PC-3 (cell line): Measurements from ENCODE around the gene ALDH3A2. TPM values are rescaled to one million over a fixed set of nuclear protein-coding genes. Genes with fewer than 3 reads are reported as not detected.

ENCODE experiments used
- ATAC-seq: fragments of 200-7000 bp; cut with Tn5 transposase; 2 replicates; pipeline ENCODE4 v1.9.1; 2020; ENCODE audit warnings: mild to moderate bottlenecking, moderate library complexity
- BruUV-seq: library from RNA; stranded (reverse); fragments of 400-500 nt; replicated peaks from 2 replicates; lab custom pipeline; 2021; lab: Mats Ljungman, UMichigan
- CTCF ChIA-PET: fragments of 300-600 bp; sonication (Branson Sonifier 250); formaldehyde crosslinking; loops from one replicate; lab custom pipeline; 2022; ENCODE audit warnings: antibody characterized with exemption; lab: Charles Lee
- POLR2A ChIA-PET: fragments of 300-600 bp; sonication (Branson Sonifier 250); formaldehyde crosslinking; loops from one replicate; lab custom pipeline; 2022; ENCODE audit warnings: antibody characterized with exemption; ENCODE audit not compliant: unreplicated experiment; lab: Charles Lee
- DNase-seq: peaks from one replicate; pipeline ENCODE4 v3.0.0-alpha.2; 2015
- H2AFZ ChIP-seq: fragments of 300-600 bp; sonication (generic); 2 replicates; pipeline ENCODE4 v1.6.0; 2016; ENCODE audit warnings: antibody characterized with exemption, low read length
- H3F3A ChIP-seq: fragments of 300-600 bp; sonication (generic); one replicate; pipeline ENCODE4 v1.6.0; 2017; ENCODE audit warnings: antibody characterized with exemption, low read length, control low read depth, mild to moderate bottlenecking; ENCODE audit not compliant: unreplicated experiment
- H3K27ac ChIP-seq: fragments of 300-600 bp; sonication (generic); 2 replicates; pipeline ENCODE4 v1.5.1; 2016; ENCODE audit warnings: mild to moderate bottlenecking, low read length
- H3K27me3 ChIP-seq: fragments of 300-600 bp; sonication (generic); 2 replicates; pipeline ENCODE4 v1.6.1; 2016; ENCODE audit warnings: low read length, mixed read lengths
- H3K36me3 ChIP-seq: fragments of 300-600 bp; sonication (generic); 2 replicates; pipeline ENCODE4 v1.6.1; 2016; ENCODE audit warnings: low read depth, mixed run types, low read length, mixed read lengths
- H3K4me1 ChIP-seq: fragments of 300-600 bp; sonication (generic); 2 replicates; pipeline ENCODE4 v1.5.1; 2016; ENCODE audit warnings: low read length; ENCODE audit not compliant: insufficient read depth
- H3K4me2 ChIP-seq: fragments of 300-600 bp; sonication (generic); 2 replicates; pipeline ENCODE4 v1.6.0; 2016; ENCODE audit warnings: low read length
- H3K4me3 ChIP-seq: fragments of 300-600 bp; sonication (generic); 2 replicates; pipeline ENCODE4 v1.5.1; 2016; ENCODE audit warnings: mild to moderate bottlenecking, low read length, mixed read lengths
- H3K79me2 ChIP-seq: fragments of 300-600 bp; sonication (generic); 2 replicates; pipeline ENCODE4 v1.6.1; 2017; ENCODE audit warnings: low read length, mixed read lengths
- H3K9ac ChIP-seq: fragments of 300-600 bp; sonication (generic); 2 replicates; pipeline ENCODE4 v1.6.0; 2016; ENCODE audit warnings: mild to moderate bottlenecking, low read length
- H3K9me2 ChIP-seq: fragments of 300-600 bp; sonication (generic); replicated peaks from 2 replicates; pipeline ENCODE4 v1.6.1; 2016; ENCODE audit warnings: mixed run types, low read length, mixed read lengths
- H3K9me3 ChIP-seq: fragments of 300-600 bp; sonication (generic); 2 replicates; pipeline ENCODE4 v1.6.1; 2016; ENCODE audit warnings: low read length, mixed read lengths
- H4K20me1 ChIP-seq: fragments of 300-600 bp; sonication (generic); 2 replicates; pipeline ENCODE4 v1.6.1; 2016; ENCODE audit warnings: low read length, mixed read lengths
- CTCF ChIP-seq: fragments of 300-600 bp; sonication (generic); conservative IDR thresholded peaks from 2 replicates; pipeline ENCODE4 v1.5.1; 2017; ENCODE audit warnings: antibody characterized with exemption, low read depth, mild to moderate bottlenecking, low read length
- EZH2 ChIP-seq: fragments of 300-600 bp; sonication (generic); IDR thresholded peaks from one replicate; pipeline ENCODE4 v1.6.1; 2017; ENCODE audit warnings: antibody characterized with exemption, mild to moderate bottlenecking, low read length; ENCODE audit not compliant: unreplicated experiment
- EZH2phosphoT487 ChIP-seq: fragments of 300-600 bp; sonication (generic); IDR thresholded peaks from 2 replicates; pipeline ENCODE4 v1.6.1; 2018; ENCODE audit warnings: mild to moderate bottlenecking, antibody characterized with exemption, low read length, borderline replicate concordance
- intact Hi-C: fragments of 100-400 bp; cut with micrococcal nuclease; formaldehyde crosslinking; loops from 2 replicates; pipeline ENCODE4 v1.9.0; 2023
- total RNA-seq: library from RNA; depleted of rRNA; stranded (reverse); fragments of >200 nt; gene quantifications from 2 replicates; pipeline ENCODE4 v1.2.3, GENCODE V29; 2014; rRNA removed

The ALDH3A2 gene
- total RNA-seq, 1 experiment from 2014 or later: 125 TPM

- no peaks in the 10 kb centered on the region for H3K27me3 ChIP-seq
- intact Hi-C loops: no loop called here
- H3K4me3 ChIP-seq: no peak overlapping the region
- H3K36me3 ChIP-seq: no peaks in the 10 kb centered on the region
- ATAC-seq (no peak), DNase-seq (no peak)
- peaks cover 15% of the 10 kb centered on the region for H3K4me1 ChIP-seq
- no peak overlapping the region for H3K9ac ChIP-seq
- H2AFZ ChIP-seq: no peak overlapping the region
- no peak overlapping the region for H3K4me2 ChIP-seq
- no peaks in the 10 kb centered on the region for H4K20me1 ChIP-seq
- H3K27ac ChIP-seq: no peak overlapping the region
- H3K79me2 ChIP-seq: no peaks in the 10 kb centered on the region
- TF ChIP-seq EZH2phosphoT487: no peak
- TF ChIP-seq EZH2: no peak
- no peak for TF ChIP-seq CTCF
- H3K9me2 ChIP-seq: no peaks in the 10 kb centered on the region
- BruUV-seq: no TSS peak
- H3K9me3 ChIP-seq: no peaks in the 10 kb centered on the region
- ChIA-PET POLR2A (no interaction called here), CTCF (no interaction called here)
- no peaks in the 10 kb centered on the region for H3F3A ChIP-seq
These were observed 78.3 kb downstream of the ALDH3A2 start for GRCh38 chr17:19726631-19727376.

Other genes starting within 250 kb of the ALDH3A2 start
- 0.18 and 1.0 TPM in 2 replicates for gene RNF112, start 237.5 kb upstream of the ALDH3A2 start, total RNA-seq
- gene SLC47A1, start 114.9 kb upstream of the ALDH3A2 start, total RNA-seq: 0.12 and 0.15 TPM in 2 replicates
- 0.17 TPM in 1 of 2 replicates, not detected in the other for gene SLC47A2, start 67.8 kb downstream of the ALDH3A2 start, total RNA-seq
- 27.9 and 30.1 TPM in 2 replicates for gene ALDH3A1, start 99.5 kb downstream of the ALDH3A2 start, total RNA-seq
- gene ULK2, start 219.2 kb downstream of the ALDH3A2 start, total RNA-seq: 15.8 and 30.2 TPM in 2 replicates